ENCODE measurements around the gene FAM167B. TPM values are rescaled to one million over a fixed set of nuclear protein-coding genes. Genes with fewer than 3 reads are reported as not detected.

The FAM167B gene
- total RNA-seq, result not detected in 2 replicates

GRCh38 chr1:32246888-32247273 lies at the start of gene FAM167B:
Gene FAM167B (plus strand): TSS chr1:32247222. CDS start chr1:32247422, 200 bp downstream.

GRCh38 chr1:32200226-32201010 lies 46.6 kb upstream of the FAM167B start, which contains the start of gene CCDC28B:
Gene CCDC28B (plus strand): TSS chr1:32200595. CDS start chr1:32201936, 1,341 bp downstream.

GRCh38 chr1:32205401-32206370 lies 41.3 kb upstream of the FAM167B start, which contains the start of gene IQCC:
Gene IQCC (plus strand): TSS chr1:32205671. CDS start chr1:32205682, 11 bp downstream.

GRCh38 chr1:32208891-32209328 lies 38.1 kb upstream of the FAM167B start, which contains the start of gene DCDC2B:
Gene DCDC2B (plus strand): TSS chr1:32209089. CDS start chr1:32209094, 5 bp downstream.

GRCh38 chr1:32221980-32222755 lies 24.9 kb upstream of the FAM167B start, which contains the start of the genes EIF3I and TMEM234:
Gene EIF3I (plus strand): TSS chr1:32222407. CDS start chr1:32222442, 35 bp downstream.
Gene TMEM234 (minus strand): TSS chr1:32222353. CDS start chr1:32222322, 31 bp downstream.

DNA sequence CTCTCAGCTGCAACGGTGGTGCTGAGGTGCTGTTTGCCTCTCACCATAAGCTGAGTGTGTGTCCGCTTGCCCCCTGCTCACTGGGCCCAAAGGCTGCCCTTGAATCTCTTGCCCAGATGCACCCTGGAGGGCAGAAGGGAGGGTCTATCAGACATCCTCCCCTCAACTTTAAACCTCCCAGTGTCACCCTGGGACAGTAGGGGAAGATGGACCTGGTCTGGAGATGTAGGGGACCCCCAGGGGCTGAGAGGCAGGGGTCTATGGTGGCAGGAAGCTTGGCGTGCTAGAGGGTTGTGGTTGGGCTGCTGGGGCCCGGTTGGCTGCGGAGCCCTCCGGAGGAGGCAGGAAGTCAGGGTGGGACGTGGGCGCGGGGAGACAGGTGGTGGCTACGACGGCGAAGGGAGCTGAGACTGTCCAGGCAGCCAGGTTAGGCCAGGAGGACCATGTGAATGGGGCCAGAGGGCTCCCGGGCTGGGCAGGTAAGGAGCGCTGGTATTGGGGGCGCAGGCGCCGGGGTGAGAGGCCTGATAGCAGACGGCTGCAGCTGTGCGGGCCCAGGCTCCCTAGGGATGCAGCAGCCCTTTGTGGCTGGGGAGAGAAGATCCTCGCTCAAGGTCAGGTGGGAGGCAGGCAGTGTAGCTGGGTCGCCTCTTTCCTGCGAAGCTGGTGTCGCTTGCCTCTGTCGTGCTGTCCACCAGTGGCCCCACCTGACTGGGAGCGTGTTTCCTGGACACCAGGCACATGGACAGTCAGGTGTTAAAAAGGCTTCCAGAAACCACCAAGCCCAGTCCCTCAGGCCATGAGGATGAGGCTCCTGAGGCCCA lies 4.1 kb downstream of the FAM167B start, which contains the start of gene LCK:
LCK (plus strand) TSS at position 373 of the 824 bp plus-strand sequence. CDS start 23,065 bp downstream, outside the sequence.

GRCh38 chr1:32291708-32292538 lies 44.9 kb downstream of the FAM167B start, which contains the start of gene HDAC1:
Gene HDAC1 (plus strand): TSS chr1:32292083. CDS start chr1:32292170, 87 bp downstream.

Other genes starting within 250 kb of the FAM167B start
- 71.3 and 98.8 TPM in 2 replicates for gene KHDRBS1, start 233.4 kb upstream of the FAM167B start, total RNA-seq
- 3.0 and 4.8 TPM in 2 replicates for gene TMEM39B, start 174.3 kb upstream of the FAM167B start, total RNA-seq
- 37.4 and 50.5 TPM in 2 replicates for gene KPNA6, start 139.2 kb upstream of the FAM167B start, total RNA-seq
- gene TXLNA, start 67.5 kb upstream of the FAM167B start, total RNA-seq, result 29.5 and 39.8 TPM in 2 replicates
- 19.6 and 19.9 TPM in 2 replicates for gene CCDC28B, start 46.6 kb upstream of the FAM167B start, total RNA-seq
- gene IQCC, start 41.6 kb upstream of the FAM167B start, total RNA-seq, result 1.9 and 3.5 TPM in 2 replicates
- not detected in 2 replicates for gene DCDC2B, start 38.1 kb upstream of the FAM167B start, total RNA-seq
- gene TMEM234, start 24.9 kb upstream of the FAM167B start, total RNA-seq, result 14.5 and 15.7 TPM in 2 replicates
- 355 and 383 TPM in 2 replicates for gene EIF3I, start 24.8 kb upstream of the FAM167B start, total RNA-seq
- 0.37 and 2.5 TPM in 2 replicates for gene LCK, start 4.0 kb downstream of the FAM167B start, total RNA-seq
- gene HDAC1, start 44.9 kb downstream of the FAM167B start, total RNA-seq, result 94.7 and 102 TPM in 2 replicates
- gene MARCKSL1, start 89.0 kb downstream of the FAM167B start, total RNA-seq, result 59.5 and 75.3 TPM in 2 replicates
- gene FAM229A, start 115.3 kb downstream of the FAM167B start, total RNA-seq, result 0.78 and 1.3 TPM in 2 replicates
- gene TSSK3, start 115.3 kb downstream of the FAM167B start, total RNA-seq, result 0.21 TPM in 1 of 2 replicates, not detected in the other
- gene BSDC1, start 147.2 kb downstream of the FAM167B start, total RNA-seq, result 41.3 and 45.7 TPM in 2 replicates
- under 0.01 TPM in 1 of 2 replicates, not detected in the other for gene ZBTB8B, start 217.8 kb downstream of the FAM167B start, total RNA-seq

All from airway epithelial cell (primary cell).